Caco-2 (cell line): ENCODE measurements around the gene SLFN12L. TPM values are rescaled to one million over a fixed set of nuclear protein-coding genes. Genes with fewer than 3 reads are reported as not detected.
"Not testable (repeated sequence)": the region's sequence is repeated elsewhere in the genome, so short reads cannot be mapped to it uniquely, and the experiment has no call there.

Experiments
- BruUV-seq: library from RNA; stranded (reverse); fragments of 400-500 nt; replicated peaks from 2 replicates; lab custom pipeline; 2021; lab: Mats Ljungman, UMichigan
- CTCF ChIA-PET: fragments of 300-600 bp; sonication (Branson Sonifier 250); formaldehyde crosslinking; loops from one replicate; lab custom pipeline; 2022; ENCODE audit warnings: antibody characterized with exemption; lab: Charles Lee
- POLR2A ChIA-PET: fragments of 300-600 bp; sonication (Branson Sonifier 250); formaldehyde crosslinking; loops from one replicate; lab custom pipeline; 2022; ENCODE audit warnings: antibody characterized with exemption; lab: Charles Lee
- DNase-seq, 2 experiments: peaks; one replicate each; pipeline versions ENCODE4 v3.0.0 to v3.0.0-alpha.2; 2020 to 2022
- H3K27me3 ChIP-seq: replicated peaks from 2 replicates; pipeline ENCODE4 v1.6.0; 2011; ENCODE audit warnings: low read length; ENCODE audit not compliant: control insufficient read depth, insufficient read depth
- H3K36me3 ChIP-seq: 2 replicates; pipeline ENCODE4 v1.5.1; 2011; ENCODE audit warnings: low read length; ENCODE audit not compliant: control insufficient read depth, insufficient read depth
- H3K4me1 ChIP-seq: fragments of 250-450 bp; sonication (Bioruptor Pico); 2 replicates; pipeline ENCODE4 v1.5.1; 2020; ENCODE audit warnings: mild to moderate bottlenecking
- H3K4me3 ChIP-seq: 2 replicates; pipeline ENCODE4 v1.5.1; 2011; ENCODE audit warnings: low read depth, mild to moderate bottlenecking, control low read depth, low read length
- H3K9me3 ChIP-seq: fragments of 250-450 bp; sonication (Bioruptor Pico); 2 replicates; pipeline ENCODE4 v1.5.1; 2020; ENCODE audit warnings: mild to moderate bottlenecking, moderate library complexity
- H3K27ac Mint-ChIP-seq: one replicate; pipeline ENCODE4 v1.8.0; 2022; ENCODE audit warnings: mixed read lengths; ENCODE audit not compliant: unreplicated experiment
- H3K27me3 Mint-ChIP-seq: one replicate; pipeline ENCODE4 v1.8.0; 2022; ENCODE audit warnings: mixed read lengths; ENCODE audit not compliant: insufficient read depth, unreplicated experiment
- H3K36me3 Mint-ChIP-seq: one replicate; pipeline ENCODE4 v1.8.0; 2022; ENCODE audit warnings: mild to moderate bottlenecking, mixed read lengths; ENCODE audit not compliant: insufficient read depth, unreplicated experiment
- H3K4me1 Mint-ChIP-seq: one replicate; pipeline ENCODE4 v1.8.0; 2022; ENCODE audit warnings: low read depth, mixed read lengths; ENCODE audit not compliant: unreplicated experiment
- H3K4me3 Mint-ChIP-seq: one replicate; pipeline ENCODE4 v1.8.0; 2022; ENCODE audit warnings: mild to moderate bottlenecking, moderate library complexity, mixed read lengths; ENCODE audit not compliant: unreplicated experiment
- H3K9me3 Mint-ChIP-seq: one replicate; pipeline ENCODE4 v1.8.0; 2022; ENCODE audit warnings: mixed read lengths; ENCODE audit not compliant: unreplicated experiment
- CTCF ChIP-seq, 2 experiments: fragments of 200-600 bp in 1 of 2; IDR thresholded peaks; 1 replicate in 1 of 2; 2 replicates in 1 of 2; pipeline versions ENCODE4 v1.5.1 to v1.8.0; 2011 to 2022; ENCODE audit warnings: antibody characterized with exemption in 1 of 2, control low read depth in 1 of 2, inconsistent platforms in 1 of 2, low read depth in 1 of 2, low read length in 1 of 2, mild to moderate bottlenecking in 1 of 2, moderate library complexity in 1 of 2; ENCODE audit not compliant: insufficient read depth in 1 of 2, severe bottlenecking in 1 of 2, unreplicated experiment in 1 of 2
- intact Hi-C: fragments of 100-400 bp; cut with micrococcal nuclease; formaldehyde crosslinking; loops from one replicate; pipeline ENCODE4 v1.10.0; 2022; ENCODE audit not compliant: unreplicated experiment
- total RNA-seq: library from RNA; stranded (reverse); gene quantifications from 2 replicates; pipeline ENCODE4 v1.2.3, GENCODE V29; 2022

The SLFN12L gene
- total RNA-seq, 1 experiment from 2014 or later = not detected

- ChIA-PET POLR2A (no interaction called here), CTCF (no interaction called here)
- H3K36me3 Mint-ChIP-seq = no peaks in the 10 kb centered on the region
- no peak overlapping the region for H3K27ac Mint-ChIP-seq
- H3K27me3 Mint-ChIP-seq = peaks cover 12% of the 10 kb centered on the region
- no peaks in the 10 kb centered on the region for H3K4me1 Mint-ChIP-seq
- Histone ChIP-seq H3K4me3 (no peak overlapping the region), H3K9me3 (no peaks in the 10 kb centered on the region; the same call in 1 of the 2 replicates), H3K27me3 (no peaks in the 10 kb centered on the region), H3K36me3 (no peaks in the 10 kb centered on the region), H3K4me1 (no peaks in the 10 kb centered on the region)
- intact Hi-C loops = no loop called here
- H3K9me3 Mint-ChIP-seq = no peaks in the 10 kb centered on the region
- no peak overlapping the region for H3K4me3 Mint-ChIP-seq
- BruUV-seq = no TSS peak
- no peak for DNase-seq
- TF ChIP-seq CTCF (IDR thresholded peaks at IDR 0.05; ENCODE audit: insufficient read depth in 1 of 2, low read depth in 1 of 2, low read length in 1 of 2, severe bottlenecking in 1 of 2, unreplicated experiment in 1 of 2) = no peak
Measured at GRCh38 chr17:35467824-35468223, 69.7 kb downstream of the SLFN12L start.

- H3K4me1 ChIP-seq = no peaks in the 10 kb centered on the region
- Mint-ChIP-seq H3K4me3 (peak overlapping the region; percentile 68), H3K36me3 (no peaks in the 10 kb centered on the region), H3K9me3 (no peaks in the 10 kb centered on the region), H3K4me1 (peaks cover 6% of the 10 kb centered on the region), H3K27ac (no peak overlapping the region), H3K27me3 (peaks cover 18% of the 10 kb centered on the region)
- POLR2A ChIA-PET = no interaction called here
- CTCF ChIA-PET = no interaction called here
- no peaks in the 10 kb centered on the region for H3K27me3 ChIP-seq
- H3K9me3 ChIP-seq = no peaks in the 10 kb centered on the region
- peak; percentile 77 to 86 for DNase-seq
- no TSS peak for BruUV-seq
- no peaks in the 10 kb centered on the region for H3K36me3 ChIP-seq
- TF ChIP-seq CTCF (IDR thresholded peaks at IDR 0.05; ENCODE audit: insufficient read depth in 1 of 2, low read depth in 1 of 2, low read length in 1 of 2, severe bottlenecking in 1 of 2, unreplicated experiment in 1 of 2) = no peak
- intact Hi-C loops = loop anchor here (1.0 kb wide), 1 partner anchor 27 kb away; no protein-coding TSS in a partner anchor
- H3K4me3 ChIP-seq = peak overlapping the region; percentile 34
Measured at GRCh38 chr17:35460354-35460851, 77.1 kb downstream of the SLFN12L start.

GRCh38 chr17:35454035-35454434, 83.4 kb downstream of the SLFN12L start:
- POLR2A ChIA-PET, DNase-seq, H3K4me1 ChIP-seq, H3K4me3 ChIP-seq, H3K9me3 ChIP-seq, BruUV-seq, H3K36me3 Mint-ChIP-seq, H3K36me3 ChIP-seq, H3K4me1 Mint-ChIP-seq, H3K27me3 ChIP-seq, H3K4me3 Mint-ChIP-seq, H3K9me3 Mint-ChIP-seq, intact Hi-C loops, H3K27ac Mint-ChIP-seq, CTCF ChIA-PET: not testable (repeated sequence)
- H3K27me3 Mint-ChIP-seq = peaks cover 14% of the 10 kb centered on the region
